SK-N-SH treated with all-trans-retinoic acid at 6 μM for 48 hours (cell line): Measurements from ENCODE around the gene DOK6.

Experiments
- ATAC-seq: fragments of 200-7000 bp; cut with Tn5 transposase; 3 replicates; pipeline ENCODE4 v1.9.1; 2020; ENCODE audit warnings: mild to moderate bottlenecking, moderate library complexity
- ARNTL ChIP-seq: fragments of 450-650 bp; formaldehyde crosslinking; IDR thresholded peaks from 2 replicates; pipeline ENCODE4 v1.5.0; 2020; ENCODE audit warnings: low read depth, mild to moderate bottlenecking, moderate library complexity, borderline replicate concordance
- BACH2 ChIP-seq: fragments of 250-450 bp; sonication (Bioruptor Pico); IDR thresholded peaks from 2 replicates; pipeline ENCODE4 v1.9.0; 2021; ENCODE audit warnings: mild to moderate bottlenecking, borderline replicate concordance
- CREB5 ChIP-seq: fragments of 250-450 bp; sonication (Bioruptor Pico); IDR thresholded peaks from 2 replicates; pipeline ENCODE4 v1.5.1; 2020; ENCODE audit warnings: low read depth, mild to moderate bottlenecking, moderate library complexity
- CSRNP3 ChIP-seq: fragments of 250-450 bp; sonication (Bioruptor Pico); IDR thresholded peaks from 2 replicates; pipeline ENCODE4 v1.5.1; 2021; ENCODE audit warnings: mild to moderate bottlenecking, moderate library complexity
- ESRRG ChIP-seq: fragments of 250-450 bp; sonication (Bioruptor Pico); IDR thresholded peaks from 2 replicates; pipeline ENCODE4 v1.6.1; 2021; ENCODE audit warnings: mild to moderate bottlenecking
- GLIS3 ChIP-seq: fragments of 250-450 bp; sonication (Bioruptor Pico); IDR thresholded peaks from 2 replicates; pipeline ENCODE4 v1.5.0; 2020; ENCODE audit warnings: mild to moderate bottlenecking, moderate library complexity
- ISL1 ChIP-seq: fragments of 250-450 bp; sonication (Bioruptor Pico); IDR thresholded peaks from 2 replicates; pipeline ENCODE4 v2.1.2; 2022; ENCODE audit warnings: mild to moderate bottlenecking, moderate library complexity
- OSR1 ChIP-seq: fragments of 250-450 bp; sonication (Bioruptor Pico); IDR thresholded peaks from 2 replicates; pipeline ENCODE4 v1.8.0; 2022; ENCODE audit warnings: moderate library complexity, mild to moderate bottlenecking, inconsistent platforms
- PATZ1 ChIP-seq: fragments of 250-450 bp; sonication (Bioruptor Pico); IDR thresholded peaks from 2 replicates; pipeline ENCODE4 v1.8.0; 2020; ENCODE audit warnings: mild to moderate bottlenecking, moderate library complexity, borderline replicate concordance
- RARB ChIP-seq: fragments of 250-450 bp; sonication (Bioruptor Pico); IDR thresholded peaks from 2 replicates; pipeline ENCODE4 v1.8.0; 2021; ENCODE audit warnings: mild to moderate bottlenecking, moderate library complexity
- TCF4 ChIP-seq: fragments of 250-450 bp; sonication (Bioruptor Pico); IDR thresholded peaks from 2 replicates; pipeline ENCODE4 v1.8.0; 2021; ENCODE audit warnings: mild to moderate bottlenecking, moderate library complexity, borderline replicate concordance
- TOX ChIP-seq: fragments of 250-450 bp; sonication (Bioruptor Pico); IDR thresholded peaks from 2 replicates; pipeline ENCODE4 v1.8.0; 2021; ENCODE audit warnings: mild to moderate bottlenecking, moderate library complexity, borderline replicate concordance
- TSHZ2 ChIP-seq: fragments of 250-450 bp; sonication (Bioruptor Pico); IDR thresholded peaks from 2 replicates; pipeline ENCODE4 v1.5.0; 2020; ENCODE audit warnings: mild to moderate bottlenecking, moderate library complexity
- ZC3H10 ChIP-seq: fragments of 250-450 bp; sonication (Bioruptor Pico); IDR thresholded peaks from 2 replicates; pipeline ENCODE4 v1.5.1; 2021; ENCODE audit warnings: mild to moderate bottlenecking, moderate library complexity
- ZFP3 ChIP-seq: fragments of 250-450 bp; sonication (Bioruptor Pico); IDR thresholded peaks from 2 replicates; pipeline ENCODE4 v1.5.0; 2020; ENCODE audit warnings: mild to moderate bottlenecking, moderate library complexity
- ZFP30 ChIP-seq: fragments of 450-650 bp; formaldehyde crosslinking; IDR thresholded peaks from 2 replicates; pipeline ENCODE4 v1.5.0; 2022; ENCODE audit warnings: mild to moderate bottlenecking, moderate library complexity
- ZNF565 ChIP-seq: fragments of 450-650 bp; formaldehyde crosslinking; conservative IDR thresholded peaks from 2 replicates; pipeline ENCODE4 v1.5.0; 2020; ENCODE audit warnings: low read depth, mild to moderate bottlenecking, moderate library complexity
- ZNF70 ChIP-seq: fragments of 450-650 bp; formaldehyde crosslinking; IDR thresholded peaks from 2 replicates; pipeline ENCODE4 v1.5.0; 2020; ENCODE audit warnings: mild to moderate bottlenecking, moderate library complexity
- TF ChIP-seq, protein P1 (sequence below): fragments of 250-450 bp; sonication (Bioruptor Pico); IDR thresholded peaks from 2 replicates; pipeline ENCODE4 v1.8.0; 2021; ENCODE audit warnings: low read depth, mild to moderate bottlenecking, moderate library complexity, borderline replicate concordance

The DOK6 gene

GRCh38 chr18:69647702-69648101 is 247.0 kb downstream of the DOK6 start:
- ATAC-seq: no peak

DNA sequence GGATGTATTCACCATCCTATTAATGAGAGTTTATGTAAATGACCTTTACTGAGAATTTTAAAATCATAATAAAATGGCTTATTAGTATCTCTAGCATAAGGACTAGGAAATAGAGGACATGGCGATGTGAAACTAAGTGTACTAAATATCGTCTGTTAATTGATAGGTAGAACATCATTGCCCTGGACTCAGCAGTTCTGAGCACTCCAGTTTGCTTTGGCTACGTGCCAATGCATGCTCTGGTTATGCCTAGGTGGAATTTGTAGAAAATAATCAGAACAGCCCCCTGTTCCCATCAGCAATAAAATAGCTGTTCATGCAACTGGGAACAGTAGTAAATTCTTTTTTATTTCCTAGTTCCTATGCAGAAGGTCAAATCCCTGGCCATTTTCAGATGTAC is 247.8 kb downstream of the DOK6 start:
- no peak for TF ChIP-seq TCF4 (CRISPR knock-in tag)
- no peak for TF ChIP-seq BACH2 (CRISPR knock-in tag)
- TF ChIP-seq, protein P1, sequence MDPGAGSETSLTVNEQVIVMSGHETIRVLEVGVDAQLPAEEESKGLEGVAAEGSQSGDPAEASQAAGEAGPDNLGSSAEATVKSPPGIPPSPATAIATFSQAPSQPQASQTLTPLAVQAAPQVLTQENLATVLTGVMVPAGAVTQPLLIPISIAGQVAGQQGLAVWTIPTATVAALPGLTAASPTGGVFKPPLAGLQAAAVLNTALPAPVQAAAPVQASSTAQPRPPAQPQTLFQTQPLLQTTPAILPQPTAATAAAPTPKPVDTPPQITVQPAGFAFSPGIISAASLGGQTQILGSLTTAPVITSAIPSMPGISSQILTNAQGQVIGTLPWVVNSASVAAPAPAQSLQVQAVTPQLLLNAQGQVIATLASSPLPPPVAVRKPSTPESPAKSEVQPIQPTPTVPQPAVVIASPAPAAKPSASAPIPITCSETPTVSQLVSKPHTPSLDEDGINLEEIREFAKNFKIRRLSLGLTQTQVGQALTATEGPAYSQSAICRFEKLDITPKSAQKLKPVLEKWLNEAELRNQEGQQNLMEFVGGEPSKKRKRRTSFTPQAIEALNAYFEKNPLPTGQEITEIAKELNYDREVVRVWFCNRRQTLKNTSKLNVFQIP (CRISPR knock-in tag): no peak
- TF ChIP-seq ZFP30 (CRISPR knock-in tag): no peak
- no peak for TF ChIP-seq ARNTL
- TF ChIP-seq ZNF565 (CRISPR knock-in tag): no peak
- no peak for TF ChIP-seq RARB (CRISPR knock-in tag)
- TF ChIP-seq ZC3H10 (CRISPR knock-in tag): no peak
- no peak for TF ChIP-seq ZFP3 (CRISPR knock-in tag)
- TF ChIP-seq TOX (CRISPR knock-in tag): no peak
- TF ChIP-seq, all 23 proteins: peak for 0
- no peak for ATAC-seq

More at GRCh38 chr18:69647702-69648101, 247.0 kb downstream of the DOK6 start:
- no peak for TF ChIP-seq ZNF70 (CRISPR knock-in tag)
- TF ChIP-seq BACH2 (CRISPR knock-in tag): no peak
- TF ChIP-seq ZC3H10 (CRISPR knock-in tag): no peak
- TF ChIP-seq CREB5: no peak
- TF ChIP-seq CSRNP3: no peak
- no peak for TF ChIP-seq OSR1 (CRISPR knock-in tag)
- no peak for TF ChIP-seq ZNF565 (CRISPR knock-in tag)

GRCh38 chr18:69649684-69650083 is 249.0 kb downstream of the DOK6 start:
- no peak for ATAC-seq
- no peak for TF ChIP-seq ZC3H10 (CRISPR knock-in tag)
- no peak for TF ChIP-seq TSHZ2 (CRISPR knock-in tag)
- TF ChIP-seq OSR1 (CRISPR knock-in tag): no peak
- no peak for TF ChIP-seq ESRRG (CRISPR knock-in tag)
- TF ChIP-seq CREB5: no peak
- TF ChIP-seq GLIS3 (CRISPR knock-in tag): no peak
- TF ChIP-seq ZNF70 (CRISPR knock-in tag): no peak

- TF ChIP-seq PATZ1 (CRISPR knock-in tag) (no peak), TSHZ2 (CRISPR knock-in tag) (no peak), ZNF70 (CRISPR knock-in tag) (no peak), ISL1 (CRISPR knock-in tag) (no peak), BACH2 (CRISPR knock-in tag) (no peak), ESRRG (CRISPR knock-in tag) (no peak)
- TF ChIP-seq, all 23 proteins: peak for 0
- ATAC-seq: no peak
These were observed 250.6 kb downstream of the DOK6 start for GRCh38 chr18:69651243-69651642.
